GM23338 (cell line): ENCODE measurements around the gene M1AP. TPM values are rescaled to one million over a fixed set of nuclear protein-coding genes. Genes with fewer than 3 reads are reported as not detected.

Experiments used
- CREB1 ChIP-seq: fragments of 250-450 bp; sonication (Bioruptor Pico); IDR thresholded peaks from 2 replicates; pipeline ENCODE4 v1.5.0; 2020; ENCODE audit warnings: low read depth, mild to moderate bottlenecking, moderate library complexity
- EZH2 ChIP-seq: fragments of 200-600 bp; sonication (generic); IDR thresholded peaks from one replicate; pipeline ENCODE4 v1.8.0; 2017; ENCODE audit warnings: antibody characterized with exemption, mild to moderate bottlenecking, low read depth; ENCODE audit not compliant: unreplicated experiment
- EZH2phosphoT487 ChIP-seq: fragments of 200-600 bp; sonication (generic); IDR thresholded peaks from one replicate; pipeline ENCODE4 v1.8.1; 2018; ENCODE audit warnings: antibody characterized with exemption; ENCODE audit not compliant: unreplicated experiment
- JUNB ChIP-seq: IDR thresholded peaks from one replicate; pipeline ENCODE4 v1.6.1; 2016; ENCODE audit warnings: antibody characterized with exemption; ENCODE audit not compliant: unreplicated experiment
- NANOG ChIP-seq: IDR thresholded peaks from 2 replicates; pipeline ENCODE4 v1.6.1; 2016; ENCODE audit warnings: antibody characterized with exemption, borderline replicate concordance
- POLR2AphosphoS5 ChIP-seq: IDR thresholded peaks from 2 replicates; pipeline ENCODE4 v1.6.1; 2016; ENCODE audit warnings: antibody characterized with exemption, low read depth
- STAT1 ChIP-seq: IDR thresholded peaks from one replicate; pipeline ENCODE4 v1.6.1; 2016; ENCODE audit warnings: antibody characterized with exemption; ENCODE audit not compliant: unreplicated experiment
- ZNF114 ChIP-seq: fragments of 250-450 bp; sonication (Bioruptor Pico); IDR thresholded peaks from 2 replicates; pipeline ENCODE4 v1.5.0; 2020; ENCODE audit warnings: mild to moderate bottlenecking, moderate library complexity
- ZNF331 ChIP-seq: fragments of 250-450 bp; sonication (Bioruptor Pico); IDR thresholded peaks from 2 replicates; pipeline ENCODE4 v1.5.0; 2020; ENCODE audit warnings: low read depth, mild to moderate bottlenecking, moderate library complexity
- polyA plus RNA-seq: library from polyadenylated mRNA; unstranded; fragments of >200 nt; fragmentation: Nextera tagmentation; extraction: Ambion mirVana; gene quantifications from 2 replicates; pipeline ENCODE4 v1.2.1, GENCODE V29; 2016
- total RNA-seq: library from RNA; depleted of rRNA; stranded (reverse); fragments of >200 nt; shearing (Covaris generic); gene quantifications from 2 replicates; pipeline ENCODE4 v1.2.3, GENCODE V29; 2014
- TF ChIP-seq, protein P1 (sequence below): fragments of 250-450 bp; sonication (Bioruptor Pico); IDR thresholded peaks from 2 replicates; pipeline ENCODE4 v1.5.0; 2020; ENCODE audit warnings: mild to moderate bottlenecking, moderate library complexity
- TF ChIP-seq, protein P2 (sequence below), 2 experiments: fragments of 200-600 bp in 1 of 2; sonication (generic) in 1 of 2; conservative IDR thresholded peaks; 2 replicates each; pipeline versions ENCODE4 v1.5.1 to v1.6.1; 2016 to 2017; ENCODE audit warnings: antibody characterized with exemption in 2 of 2, low read depth in 2 of 2, mild to moderate bottlenecking in 2 of 2, moderate library complexity in 1 of 2

The M1AP gene
- total and polyA plus RNA-seq, 2 experiments from 2014 or later, result 5.1 to 12.1 TPM

DNA sequence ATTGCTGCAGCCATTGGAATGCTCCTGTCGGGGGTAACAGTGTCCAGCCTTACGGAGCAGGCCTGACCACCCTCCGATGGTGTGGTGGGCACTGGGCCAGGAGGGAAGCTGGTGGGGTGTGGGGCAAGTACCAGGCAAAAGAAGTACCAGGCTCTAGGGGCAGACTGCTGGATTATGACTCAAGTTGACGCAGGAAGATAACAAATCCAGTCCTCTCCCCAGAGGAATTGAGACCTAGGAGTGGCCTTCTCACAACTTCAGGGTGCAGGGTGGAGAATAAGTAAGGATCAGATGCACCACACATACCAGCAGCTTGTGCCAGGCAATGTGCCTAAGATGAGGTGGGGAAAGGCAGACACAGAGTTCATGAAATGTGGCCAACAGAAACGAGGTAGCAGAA lies 43.8 kb upstream of the M1AP start (continued):
- TF ChIP-seq, protein P1, sequence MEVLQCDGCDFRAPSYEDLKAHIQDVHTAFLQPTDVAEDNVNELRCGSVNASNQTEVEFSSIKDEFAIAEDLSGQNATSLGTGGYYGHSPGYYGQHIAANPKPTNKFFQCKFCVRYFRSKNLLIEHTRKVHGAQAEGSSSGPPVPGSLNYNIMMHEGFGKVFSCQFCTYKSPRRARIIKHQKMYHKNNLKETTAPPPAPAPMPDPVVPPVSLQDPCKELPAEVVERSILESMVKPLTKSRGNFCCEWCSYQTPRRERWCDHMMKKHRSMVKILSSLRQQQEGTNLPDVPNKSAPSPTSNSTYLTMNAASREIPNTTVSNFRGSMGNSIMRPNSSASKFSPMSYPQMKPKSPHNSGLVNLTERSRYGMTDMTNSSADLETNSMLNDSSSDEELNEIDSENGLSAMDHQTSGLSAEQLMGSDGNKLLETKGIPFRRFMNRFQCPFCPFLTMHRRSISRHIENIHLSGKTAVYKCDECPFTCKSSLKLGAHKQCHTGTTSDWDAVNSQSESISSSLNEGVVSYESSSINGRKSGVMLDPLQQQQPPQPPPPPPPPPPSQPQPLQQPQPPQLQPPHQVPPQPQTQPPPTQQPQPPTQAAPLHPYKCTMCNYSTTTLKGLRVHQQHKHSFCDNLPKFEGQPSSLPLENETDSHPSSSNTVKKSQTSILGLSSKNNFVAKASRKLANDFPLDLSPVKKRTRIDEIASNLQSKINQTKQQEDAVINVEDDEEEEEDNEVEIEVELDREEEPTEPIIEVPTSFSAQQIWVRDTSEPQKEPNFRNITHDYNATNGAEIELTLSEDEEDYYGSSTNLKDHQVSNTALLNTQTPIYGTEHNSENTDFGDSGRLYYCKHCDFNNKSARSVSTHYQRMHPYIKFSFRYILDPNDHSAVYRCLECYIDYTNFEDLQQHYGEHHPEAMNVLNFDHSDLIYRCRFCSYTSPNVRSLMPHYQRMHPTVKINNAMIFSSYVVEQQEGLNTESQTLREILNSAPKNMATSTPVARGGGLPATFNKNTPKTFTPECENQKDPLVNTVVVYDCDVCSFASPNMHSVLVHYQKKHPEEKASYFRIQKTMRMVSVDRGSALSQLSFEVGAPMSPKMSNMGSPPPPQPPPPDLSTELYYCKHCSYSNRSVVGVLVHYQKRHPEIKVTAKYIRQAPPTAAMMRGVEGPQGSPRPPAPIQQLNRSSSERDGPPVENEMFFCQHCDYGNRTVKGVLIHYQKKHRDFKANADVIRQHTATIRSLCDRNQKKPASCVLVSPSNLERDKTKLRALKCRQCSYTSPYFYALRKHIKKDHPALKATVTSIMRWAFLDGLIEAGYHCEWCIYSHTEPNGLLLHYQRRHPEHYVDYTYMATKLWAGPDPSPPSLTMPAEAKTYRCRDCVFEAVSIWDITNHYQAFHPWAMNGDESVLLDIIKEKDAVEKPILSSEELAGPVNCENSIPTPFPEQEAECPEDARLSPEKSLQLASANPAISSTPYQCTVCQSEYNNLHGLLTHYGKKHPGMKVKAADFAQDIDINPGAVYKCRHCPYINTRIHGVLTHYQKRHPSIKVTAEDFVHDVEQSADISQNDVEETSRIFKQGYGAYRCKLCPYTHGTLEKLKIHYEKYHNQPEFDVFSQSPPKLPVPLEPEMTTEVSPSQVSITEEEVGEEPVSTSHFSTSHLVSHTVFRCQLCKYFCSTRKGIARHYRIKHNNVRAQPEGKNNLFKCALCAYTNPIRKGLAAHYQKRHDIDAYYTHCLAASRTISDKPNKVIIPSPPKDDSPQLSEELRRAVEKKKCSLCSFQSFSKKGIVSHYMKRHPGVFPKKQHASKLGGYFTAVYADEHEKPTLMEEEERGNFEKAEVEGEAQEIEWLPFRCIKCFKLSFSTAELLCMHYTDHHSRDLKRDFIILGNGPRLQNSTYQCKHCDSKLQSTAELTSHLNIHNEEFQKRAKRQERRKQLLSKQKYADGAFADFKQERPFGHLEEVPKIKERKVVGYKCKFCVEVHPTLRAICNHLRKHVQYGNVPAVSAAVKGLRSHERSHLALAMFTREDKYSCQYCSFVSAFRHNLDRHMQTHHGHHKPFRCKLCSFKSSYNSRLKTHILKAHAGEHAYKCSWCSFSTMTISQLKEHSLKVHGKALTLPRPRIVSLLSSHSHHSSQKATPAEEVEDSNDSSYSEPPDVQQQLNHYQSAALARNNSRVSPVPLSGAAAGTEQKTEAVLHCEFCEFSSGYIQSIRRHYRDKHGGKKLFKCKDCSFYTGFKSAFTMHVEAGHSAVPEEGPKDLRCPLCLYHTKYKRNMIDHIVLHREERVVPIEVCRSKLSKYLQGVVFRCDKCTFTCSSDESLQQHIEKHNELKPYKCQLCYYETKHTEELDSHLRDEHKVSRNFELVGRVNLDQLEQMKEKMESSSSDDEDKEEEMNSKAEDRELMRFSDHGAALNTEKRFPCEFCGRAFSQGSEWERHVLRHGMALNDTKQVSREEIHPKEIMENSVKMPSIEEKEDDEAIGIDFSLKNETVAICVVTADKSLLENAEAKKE (CRISPR knock-in tag), result no peak
- TF ChIP-seq EZH2phosphoT487, result no peak
- no peak for TF ChIP-seq CREB1 (CRISPR knock-in tag)
- TF ChIP-seq ZNF114, result no peak
- TF ChIP-seq EZH2, result no peak
- TF ChIP-seq, protein P2, sequence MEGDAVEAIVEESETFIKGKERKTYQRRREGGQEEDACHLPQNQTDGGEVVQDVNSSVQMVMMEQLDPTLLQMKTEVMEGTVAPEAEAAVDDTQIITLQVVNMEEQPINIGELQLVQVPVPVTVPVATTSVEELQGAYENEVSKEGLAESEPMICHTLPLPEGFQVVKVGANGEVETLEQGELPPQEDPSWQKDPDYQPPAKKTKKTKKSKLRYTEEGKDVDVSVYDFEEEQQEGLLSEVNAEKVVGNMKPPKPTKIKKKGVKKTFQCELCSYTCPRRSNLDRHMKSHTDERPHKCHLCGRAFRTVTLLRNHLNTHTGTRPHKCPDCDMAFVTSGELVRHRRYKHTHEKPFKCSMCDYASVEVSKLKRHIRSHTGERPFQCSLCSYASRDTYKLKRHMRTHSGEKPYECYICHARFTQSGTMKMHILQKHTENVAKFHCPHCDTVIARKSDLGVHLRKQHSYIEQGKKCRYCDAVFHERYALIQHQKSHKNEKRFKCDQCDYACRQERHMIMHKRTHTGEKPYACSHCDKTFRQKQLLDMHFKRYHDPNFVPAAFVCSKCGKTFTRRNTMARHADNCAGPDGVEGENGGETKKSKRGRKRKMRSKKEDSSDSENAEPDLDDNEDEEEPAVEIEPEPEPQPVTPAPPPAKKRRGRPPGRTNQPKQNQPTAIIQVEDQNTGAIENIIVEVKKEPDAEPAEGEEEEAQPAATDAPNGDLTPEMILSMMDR (conservative IDR thresholded peaks at IDR 0.05; ENCODE audit: low read depth in 2 of 2), result no peak
- no peak for TF ChIP-seq POLR2AphosphoS5
- no peak for TF ChIP-seq JUNB
- TF ChIP-seq NANOG, result no peak
- no peak for TF ChIP-seq STAT1
- TF ChIP-seq ZNF331, result no peak
